ENCODE results near the gene USP44. TPM values are rescaled to one million over a fixed set of nuclear protein-coding genes. Genes with fewer than 3 reads are reported as not detected.

The USP44 gene
- total and polyA plus RNA-seq, 10 of the 15 experiments (the other 5 are each of a cell fraction or from before 2014, with no cell fraction given), result 0.02 to 0.26 (median 0.12) TPM; not detected in 6

GRCh38 chr12:95554532-95555071 lies 3.3 kb upstream of the USP44 start:
- H3K9ac ChIP-seq (ENCODE audit: control insufficient read depth, insufficient read depth, low read length), result no peak overlapping the region
- H3K9me3 ChIP-seq (replicated peaks; ENCODE audit: control insufficient read depth, insufficient read depth, low read length), result peaks cover under 1% of the 10 kb centered on the region; the same call in 2 of the 3 replicates
- H3K27me3 ChIP-seq (replicated peaks in 1 of 2; ENCODE audit: control insufficient read depth in 2 of 2, insufficient read depth in 2 of 2, low read length in 1 of 2), result peaks cover 0 to 3% of the 10 kb centered on the region in 2 experiments; a peak in 2 of 4 replicates
- H3K27ac ChIP-seq (ENCODE audit: control insufficient read depth, insufficient read depth), result no peak overlapping the region
- no peak for FAIRE-seq
- H3K4me1 ChIP-seq (ENCODE audit: control insufficient read depth, insufficient read depth, low read length), result no peaks in the 10 kb centered on the region
- 35% methylated on average over 4 of the region's 4 CpGs for WGBS (ENCODE audit: insufficient coverage, insufficient replicate concordance, low lambda C conversion rate, missing lambda C conversion rate)
- in situ Hi-C loops (cut with MboI), result no loop called here
- intact Hi-C loops (cut with micrococcal nuclease; ENCODE audit: unreplicated experiment), result no loop called here
- no peak for DNase-seq (ENCODE audit: low read depth, low spot score)
- H3K4me3 ChIP-seq, result no peak overlapping the region
- H3K36me3 ChIP-seq (ENCODE audit: control insufficient read depth in 2 of 2, insufficient read depth in 2 of 2, low read length in 1 of 2), result no peaks in the 10 kb centered on the region
- H2AFZ ChIP-seq (ENCODE audit: control insufficient read depth, low read depth, low read length), result no peak overlapping the region
- ChIA-PET CTCF (interaction anchor here (0.7 kb wide), 1 partner anchor 1600 kb away, joined by 3 read pairs; no protein-coding TSS in a partner anchor), POLR2A (no interaction called here), SMC1A (ENCODE audit: uncharacterized antibody, unreplicated experiment) (interaction anchor here (0.6 to 1.8 kb wide), 5 partner anchors 12 to 238 kb away, joined by 3 to 5 read pairs (median 3); no protein-coding TSS in a partner anchor), RAD21 (ENCODE audit: unreplicated experiment) (interaction anchor here (0.6 kb wide), 1 partner anchor 20 kb away, joined by 3 read pairs; no protein-coding TSS in a partner anchor)
- H4K20me1 ChIP-seq (ENCODE audit: control insufficient read depth, insufficient read depth), result no peaks in the 10 kb centered on the region
- no TSS peak for BruUV-seq (replicated peaks)
- H3K79me2 ChIP-seq (ENCODE audit: control insufficient read depth, insufficient read depth, low read length), result no peaks in the 10 kb centered on the region
- H3K4me2 ChIP-seq (ENCODE audit: control insufficient read depth, insufficient read depth), result no peak overlapping the region
- no peak for ATAC-seq
- TF ChIP-seq NR2C2 (IDR thresholded peaks at IDR 0.05; ENCODE audit: borderline replicate concordance, control insufficient read depth, insufficient read length, low read depth) (no peak), SKIL (IDR thresholded peaks at IDR 0.05; ENCODE audit: low read depth, poor library complexity, severe bottlenecking) (no peak), CBX5 (IDR thresholded peaks at IDR 0.05; ENCODE audit: low read depth) (no peak), MTA2 (IDR thresholded peaks at IDR 0.05; ENCODE audit: low read depth) (no peak), TARDBP (IDR thresholded peaks at IDR 0.05; ENCODE audit: borderline replicate concordance) (no peak), JUNB (IDR thresholded peaks at IDR 0.05) (no peak), SMARCA5 (IDR thresholded peaks at IDR 0.05) (no peak), E2F8 (IDR thresholded peaks at IDR 0.05; ENCODE audit: low read depth, partially characterized antibody) (no peak), FOS (IDR thresholded peaks at IDR 0.05; ENCODE audit: borderline replicate concordance, extremely low read depth, insufficient read length) (no peak), CBFB (IDR thresholded peaks at IDR 0.05; ENCODE audit: low read depth) (no peak), IKZF1 (conservative IDR thresholded peaks at IDR 0.05) (no peak), WRNIP1 (IDR thresholded peaks at IDR 0.05; ENCODE audit: borderline replicate concordance, low read depth, low read length) (no peak), TCF3 (IDR thresholded peaks at IDR 0.05; ENCODE audit: borderline replicate concordance, insufficient read depth, low read depth, low read length) (no peak), BRCA1 (IDR thresholded peaks at IDR 0.05; ENCODE audit: low read depth, low read length) (no peak), SRF (IDR thresholded peaks at IDR 0.05; ENCODE audit: low read depth in 2 of 2, low read length in 2 of 2) (no peak), IRF5 (IDR thresholded peaks at IDR 0.05; ENCODE audit: borderline replicate concordance) (no peak), ZBTB33 (IDR thresholded peaks at IDR 0.05) (no peak)

Data from GM12878 (cell line).